ENCODE results near the gene DGCR6.
A peak's percentile ranks its signal among the peaks of the same experiment; 100 is the strongest.
"Not testable (repeated sequence)": the region's sequence is repeated elsewhere in the genome, so short reads cannot be mapped to it uniquely, and the experiment has no call there.

The DGCR6 gene

DNA sequence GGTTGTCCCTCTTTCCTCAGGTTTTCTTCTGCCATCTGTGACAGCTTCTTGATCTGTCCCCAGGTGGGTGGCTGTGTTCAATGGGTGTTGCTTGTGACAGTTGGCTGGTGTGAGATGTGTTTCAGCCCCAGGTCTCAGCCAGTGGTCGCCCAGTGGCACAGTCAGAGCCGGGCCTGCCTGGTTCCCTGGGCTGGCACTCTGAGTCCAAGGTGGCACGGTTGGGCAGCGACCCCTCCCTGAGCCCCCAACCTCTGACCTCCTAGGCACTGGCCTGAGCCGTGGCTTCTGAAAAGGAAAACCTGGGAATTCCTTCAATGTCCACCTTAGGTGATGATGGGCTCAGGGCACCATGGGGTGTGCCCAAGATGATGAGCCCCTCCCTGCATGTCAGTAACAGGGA lies 44.0 kb downstream of the DGCR6 start:
- no peak overlapping the region for H3K27ac Mint-ChIP-seq
- peaks cover 13% of the 10 kb centered on the region for H3K27me3 Mint-ChIP-seq
- no peaks in the 10 kb centered on the region for H3K36me3 Mint-ChIP-seq
- ATAC-seq (ENCODE audit: low read depth) (no peak), DNase-seq (ENCODE audit: low spot score in 2 of 2) (no peak)
- H3K4me3 Mint-ChIP-seq: no peak overlapping the region
- H3K9me3 Mint-ChIP-seq: no peaks in the 10 kb centered on the region
- no peaks in the 10 kb centered on the region for H3K4me1 Mint-ChIP-seq

DNA sequence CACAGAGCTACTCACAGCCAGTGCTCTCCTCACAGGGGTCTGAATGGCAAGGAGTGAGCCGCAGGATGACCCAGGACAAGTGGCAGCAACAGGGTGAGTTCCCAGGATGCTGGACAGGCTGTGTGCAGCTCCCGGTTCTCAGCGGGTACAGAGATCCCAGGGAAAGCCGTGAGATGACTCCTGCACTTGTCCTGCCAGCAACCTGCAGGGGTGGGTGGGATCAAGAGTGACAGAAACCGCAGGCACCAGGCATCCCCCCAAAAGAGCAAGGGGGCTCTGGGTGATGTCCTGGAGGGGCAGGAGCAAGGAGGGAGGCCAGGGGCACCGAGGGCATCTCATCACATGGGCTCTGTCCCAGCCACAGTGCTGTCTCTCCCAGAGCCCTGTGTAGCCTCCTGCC lies 45.9 kb downstream of the DGCR6 start:
- Mint-ChIP-seq H3K27ac (no peak overlapping the region), H3K27me3 (peaks cover 17% of the 10 kb centered on the region), H3K9me3 (no peaks in the 10 kb centered on the region), H3K4me1 (no peaks in the 10 kb centered on the region), H3K4me3 (no peak overlapping the region), H3K36me3 (no peaks in the 10 kb centered on the region)
- no peak for DNase-seq (ENCODE audit: low spot score in 2 of 2)
- no peak for ATAC-seq (ENCODE audit: low read depth)

DNA sequence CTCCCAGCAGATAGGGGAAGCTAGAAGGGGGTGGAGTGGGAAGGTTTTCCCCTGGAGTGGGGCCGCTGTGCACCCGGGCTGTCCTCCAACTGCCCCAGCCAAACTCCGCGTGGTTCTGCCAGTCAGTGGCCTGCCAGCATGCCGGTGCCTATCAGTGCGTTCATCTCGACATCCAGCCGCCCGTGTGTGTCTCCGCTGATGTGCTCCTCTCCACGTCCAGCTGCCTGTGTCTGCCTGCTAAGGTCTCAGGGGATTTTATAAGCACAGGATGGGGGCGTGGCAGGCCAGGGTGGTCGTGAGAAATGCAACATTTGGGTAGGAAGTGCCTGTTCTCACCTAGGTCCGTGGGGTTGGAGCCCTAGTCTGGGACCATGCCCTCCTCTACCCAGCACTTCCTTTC lies 47.0 kb downstream of the DGCR6 start:
- peaks cover 17% of the 10 kb centered on the region for H3K27me3 Mint-ChIP-seq
- not testable (repeated sequence) for H3K9me3 Mint-ChIP-seq; DNase-seq (ENCODE audit: low spot score in 2 of 2); ATAC-seq (ENCODE audit: low read depth); H3K27ac Mint-ChIP-seq; H3K36me3 Mint-ChIP-seq; H3K4me3 Mint-ChIP-seq; H3K4me1 Mint-ChIP-seq

DNA sequence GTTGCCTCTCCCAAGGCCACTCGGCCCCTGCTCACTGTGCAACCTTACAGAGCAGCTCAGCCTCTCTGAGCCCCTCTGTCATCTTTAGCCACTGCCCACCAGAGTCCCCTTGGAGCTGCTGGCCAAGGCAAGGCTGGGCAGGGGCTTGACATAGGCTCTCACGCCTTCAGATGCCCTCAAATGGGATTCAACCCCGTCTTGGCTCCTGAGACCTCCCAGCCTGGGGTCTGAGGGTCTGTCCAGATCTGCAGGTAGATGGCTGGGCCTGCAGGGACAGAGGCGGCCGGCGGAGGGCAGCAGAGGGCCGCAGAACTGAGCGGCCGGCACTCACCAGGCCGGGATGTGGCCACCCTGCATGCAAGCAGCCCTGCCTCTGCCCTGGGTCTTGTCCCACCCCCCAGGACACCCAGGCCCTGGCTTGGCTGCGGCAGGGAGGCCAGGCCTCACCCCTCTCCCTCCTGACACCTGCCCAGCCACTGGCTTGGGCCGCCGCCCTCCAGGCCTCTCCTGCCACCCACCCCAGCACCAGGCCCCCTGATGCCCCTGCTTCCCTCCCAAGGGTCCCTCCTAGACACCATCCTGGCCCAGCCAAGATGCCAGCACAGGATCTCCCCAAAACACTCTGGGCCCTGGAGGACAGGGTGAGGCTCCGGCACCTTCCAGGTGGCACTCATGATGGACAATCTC lies 48.3 kb downstream of the DGCR6 start:
- not testable (repeated sequence) for H3K4me1 Mint-ChIP-seq, H3K4me3 Mint-ChIP-seq, H3K36me3 Mint-ChIP-seq, H3K9me3 Mint-ChIP-seq, H3K27ac Mint-ChIP-seq
- H3K27me3 Mint-ChIP-seq: peaks cover 15% of the 10 kb centered on the region
- ATAC-seq (ENCODE audit: low read depth): peak; percentile 78
- peak; percentile 59 to 72 for DNase-seq (ENCODE audit: low spot score in 2 of 2)

DNA sequence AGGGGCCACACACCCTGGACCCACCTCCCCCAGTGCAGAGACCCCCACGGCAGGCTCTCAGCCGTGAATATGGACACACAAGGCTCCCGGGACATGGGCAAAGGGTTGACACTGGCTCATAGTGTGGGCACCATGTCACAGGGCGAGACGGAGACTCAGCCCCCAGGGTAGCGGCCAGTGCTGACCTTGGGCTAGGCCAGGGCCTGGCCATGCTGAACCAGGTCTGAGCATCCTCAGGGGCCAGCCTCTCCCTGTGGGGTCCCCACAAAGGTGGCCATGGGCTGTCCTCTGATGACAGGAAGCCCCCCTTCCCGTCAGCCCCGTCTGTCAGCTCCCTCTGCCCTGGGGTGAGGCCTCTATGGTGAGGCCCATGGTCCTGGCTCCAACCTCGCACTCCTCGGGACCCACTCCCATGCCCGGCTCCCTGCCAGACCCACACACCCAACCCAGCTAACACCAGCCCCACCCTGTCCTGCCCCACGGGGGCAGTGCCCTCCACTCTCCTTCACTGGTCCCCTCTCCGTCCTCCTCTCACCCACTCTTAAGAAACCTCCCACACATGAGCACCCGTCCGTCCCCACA lies 49.0 kb downstream of the DGCR6 start:
- Mint-ChIP-seq H3K9me3 (no peaks in the 10 kb centered on the region), H3K36me3 (no peaks in the 10 kb centered on the region), H3K4me1 (no peaks in the 10 kb centered on the region), H3K27me3 (peaks cover 15% of the 10 kb centered on the region), H3K4me3 (no peak overlapping the region), H3K27ac (no peak overlapping the region)
- ATAC-seq (ENCODE audit: low read depth) (no peak), DNase-seq (ENCODE audit: low spot score in 2 of 2) (no peak)

DNA sequence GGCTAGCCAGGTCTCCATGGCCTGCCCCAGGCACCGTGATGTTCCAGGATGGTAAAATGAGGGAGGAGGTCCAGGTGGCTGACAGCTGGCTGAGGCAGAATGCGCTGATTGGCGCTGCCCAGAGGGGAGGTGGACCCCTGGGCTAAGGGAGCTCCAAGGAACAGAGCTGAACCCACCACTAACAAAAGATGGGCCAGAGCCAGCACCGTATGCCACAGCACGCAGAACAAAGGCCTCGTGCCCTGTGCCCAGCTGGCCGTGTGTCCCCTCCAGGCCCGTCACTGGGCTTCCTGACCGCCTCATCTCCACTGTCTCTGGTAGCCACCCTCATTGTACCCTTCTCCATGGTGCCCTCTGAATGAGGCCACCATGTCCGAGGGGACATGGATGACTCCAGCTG lies 49.6 kb downstream of the DGCR6 start:
- H3K9me3 Mint-ChIP-seq: no peaks in the 10 kb centered on the region
- DNase-seq (ENCODE audit: low spot score in 2 of 2) (no peak), ATAC-seq (ENCODE audit: low read depth) (no peak)
- no peak overlapping the region for H3K4me3 Mint-ChIP-seq
- H3K4me1 Mint-ChIP-seq: no peaks in the 10 kb centered on the region
- peaks cover 12% of the 10 kb centered on the region for H3K27me3 Mint-ChIP-seq
- no peaks in the 10 kb centered on the region for H3K36me3 Mint-ChIP-seq
- H3K27ac Mint-ChIP-seq: no peak overlapping the region

DNA sequence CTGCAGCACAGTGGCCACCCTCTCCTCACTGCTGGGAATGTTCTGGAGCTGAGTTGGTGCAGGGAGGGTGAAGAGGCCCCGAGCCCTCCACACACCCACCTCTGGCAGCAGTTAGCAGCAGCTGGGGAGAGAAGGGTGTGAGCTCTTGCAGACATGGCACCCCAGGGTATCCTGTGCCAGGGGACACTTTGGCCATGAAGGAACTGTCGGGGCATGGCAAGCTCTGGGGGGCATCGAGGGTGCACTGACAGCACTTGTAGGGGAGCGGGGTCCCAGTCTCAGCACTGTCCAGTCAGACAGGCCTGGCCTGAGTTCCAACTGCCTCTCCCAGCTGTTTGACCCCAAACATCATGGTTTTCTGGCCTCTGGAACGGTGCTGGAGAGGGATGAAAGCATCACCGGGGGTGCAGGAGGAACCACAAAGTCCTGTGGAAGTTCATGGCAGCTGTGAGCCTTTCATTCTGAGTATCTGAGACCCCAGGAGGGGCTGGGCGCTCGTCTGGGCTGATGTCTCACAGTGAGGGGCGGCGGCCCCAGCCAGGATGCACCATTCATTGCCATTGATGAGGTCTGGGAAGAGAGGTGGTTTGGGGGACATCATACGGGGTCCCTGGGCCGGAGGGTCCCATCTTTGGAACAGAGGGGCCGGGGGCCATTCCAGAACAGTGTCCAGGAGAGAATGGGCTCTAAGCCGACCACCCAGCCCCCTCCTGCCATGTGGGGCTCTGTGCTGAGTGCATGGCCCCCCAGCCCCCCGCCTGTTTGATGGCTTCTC lies 50.2 kb downstream of the DGCR6 start:
- H3K4me3 Mint-ChIP-seq; H3K9me3 Mint-ChIP-seq; H3K36me3 Mint-ChIP-seq; ATAC-seq (ENCODE audit: low read depth); H3K4me1 Mint-ChIP-seq; DNase-seq (ENCODE audit: low spot score in 2 of 2); H3K27ac Mint-ChIP-seq: not testable (repeated sequence)
- peaks cover 11% of the 10 kb centered on the region for H3K27me3 Mint-ChIP-seq

DNA sequence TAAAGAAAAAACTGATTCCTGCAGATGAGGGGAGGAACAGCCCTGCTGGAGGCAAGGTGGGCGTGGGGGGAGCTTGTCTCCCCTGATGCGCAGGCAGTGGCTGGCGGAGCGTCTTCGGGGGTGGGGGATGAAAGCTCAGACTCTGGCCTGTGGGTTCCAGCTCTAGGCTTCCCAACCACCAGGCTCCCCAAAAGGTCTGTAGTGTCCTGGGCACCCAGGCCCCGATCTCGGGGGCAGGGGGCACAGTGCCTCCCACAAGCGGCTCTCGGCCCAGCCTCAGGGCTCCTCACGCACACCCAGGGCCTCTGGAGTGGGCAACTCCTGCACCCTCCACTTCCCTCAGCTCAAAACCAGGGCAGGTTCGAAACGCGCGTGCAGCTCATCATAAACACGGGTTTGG lies 50.8 kb downstream of the DGCR6 start:
- DNase-seq (ENCODE audit: low spot score in 2 of 2); H3K36me3 Mint-ChIP-seq; H3K4me1 Mint-ChIP-seq; H3K27ac Mint-ChIP-seq; H3K4me3 Mint-ChIP-seq; ATAC-seq (ENCODE audit: low read depth); H3K9me3 Mint-ChIP-seq: not testable (repeated sequence)
- H3K27me3 Mint-ChIP-seq: peaks cover 10% of the 10 kb centered on the region

DNA sequence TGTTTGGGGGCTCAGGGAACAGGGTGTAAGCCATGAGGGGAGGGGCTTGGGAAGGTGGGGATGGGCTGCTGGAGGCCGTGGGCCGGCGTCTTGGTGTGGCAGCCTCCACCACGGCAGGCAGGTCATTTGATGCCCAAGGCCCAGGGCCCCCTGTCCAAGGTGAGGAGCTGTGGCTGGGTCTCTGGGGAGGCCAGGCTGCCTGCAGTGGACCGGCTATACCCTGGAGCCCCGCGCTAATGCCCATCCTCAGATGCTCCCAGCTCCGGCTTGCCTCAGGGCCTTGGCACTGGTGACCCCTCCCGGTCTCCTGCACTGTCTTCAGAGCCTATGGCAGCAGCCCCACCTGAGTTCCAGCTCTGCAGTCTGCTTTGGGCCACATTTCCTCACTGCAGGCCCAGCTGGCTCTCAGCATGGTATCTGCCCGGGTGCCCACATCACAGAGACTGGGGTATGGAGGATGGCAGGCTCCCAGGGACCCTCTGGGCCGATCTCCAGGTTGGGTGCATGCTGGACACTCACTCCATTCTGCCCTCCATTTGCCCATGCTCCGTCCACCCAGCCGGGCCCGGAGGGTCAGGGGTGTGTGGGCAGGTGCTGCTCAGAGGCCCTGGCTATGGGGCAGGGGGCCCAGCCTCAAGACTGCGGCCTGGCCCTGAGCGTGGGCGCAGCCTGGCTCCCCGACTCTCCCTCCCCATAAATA lies 51.7 kb downstream of the DGCR6 start:
- H3K4me1 Mint-ChIP-seq; H3K27ac Mint-ChIP-seq; ATAC-seq (ENCODE audit: low read depth); H3K4me3 Mint-ChIP-seq; H3K36me3 Mint-ChIP-seq; DNase-seq (ENCODE audit: low spot score in 2 of 2); H3K9me3 Mint-ChIP-seq: not testable (repeated sequence)
- peaks cover 10% of the 10 kb centered on the region for H3K27me3 Mint-ChIP-seq

DNA sequence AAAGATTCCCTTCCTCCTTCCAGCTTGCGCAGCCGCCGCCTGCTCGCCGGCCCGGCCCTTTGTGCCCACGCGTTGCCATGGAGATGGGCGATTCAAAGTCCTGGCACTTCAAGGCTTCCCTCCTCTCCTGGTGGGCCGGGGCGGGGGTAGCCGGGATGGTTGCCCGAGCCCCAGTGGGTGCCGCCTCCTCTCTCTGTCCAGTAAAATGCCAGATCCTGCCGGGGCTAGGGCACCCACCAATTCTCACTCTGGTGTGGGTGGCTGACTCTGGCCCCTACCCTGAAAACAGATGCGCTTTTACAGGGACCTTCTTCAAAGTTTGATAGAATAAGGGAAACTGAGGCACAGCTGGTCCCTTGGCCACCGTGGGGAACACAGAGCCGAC lies 52.2 kb downstream of the DGCR6 start:
- not testable (repeated sequence) for H3K4me3 Mint-ChIP-seq; H3K4me1 Mint-ChIP-seq; ATAC-seq (ENCODE audit: low read depth); H3K9me3 Mint-ChIP-seq; DNase-seq (ENCODE audit: low spot score in 2 of 2); H3K36me3 Mint-ChIP-seq; H3K27ac Mint-ChIP-seq
- H3K27me3 Mint-ChIP-seq: peaks cover 10% of the 10 kb centered on the region

DNA sequence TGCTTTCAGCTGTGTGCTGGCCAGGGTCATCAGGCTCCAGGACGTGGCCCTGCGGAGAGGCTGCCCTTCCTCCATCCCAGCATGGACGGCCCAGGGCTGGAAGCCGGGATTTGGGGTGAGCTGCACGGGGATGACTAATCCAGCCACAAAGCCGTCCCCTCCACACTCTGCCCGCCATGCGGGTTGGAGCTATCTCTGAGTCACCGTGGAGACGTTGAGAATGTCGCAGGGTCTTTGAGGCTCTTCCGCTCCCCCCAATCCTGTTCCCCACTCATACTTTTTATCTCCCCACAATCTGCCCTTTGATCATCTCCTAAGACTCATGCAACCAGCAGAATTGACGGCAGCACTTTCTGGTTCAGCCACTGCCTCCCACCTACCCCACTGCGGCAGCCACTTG lies 52.6 kb downstream of the DGCR6 start:
- H3K36me3 Mint-ChIP-seq; DNase-seq (ENCODE audit: low spot score in 2 of 2); ATAC-seq (ENCODE audit: low read depth); H3K4me3 Mint-ChIP-seq; H3K9me3 Mint-ChIP-seq; H3K4me1 Mint-ChIP-seq; H3K27ac Mint-ChIP-seq; H3K27me3 Mint-ChIP-seq: not testable (repeated sequence)

DNA sequence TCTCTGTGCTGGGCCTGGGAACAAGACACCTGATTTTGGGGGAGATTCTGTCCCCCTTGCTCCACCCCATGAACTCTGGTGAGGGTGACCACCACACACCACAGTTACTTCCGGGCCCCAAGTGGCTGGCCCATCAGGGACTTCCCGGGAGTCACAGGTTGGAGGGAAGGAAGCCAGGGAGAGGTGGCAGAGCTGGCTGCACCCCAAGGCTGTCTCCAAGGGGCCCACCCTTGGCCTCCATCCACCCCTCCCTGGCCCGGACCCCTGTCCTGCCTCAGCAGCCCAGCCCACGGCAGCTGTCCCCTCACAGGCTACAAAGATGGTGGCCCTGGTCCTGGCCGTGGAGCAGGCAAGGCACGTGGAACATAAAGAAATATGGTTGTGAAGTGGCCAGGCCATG lies 53.1 kb downstream of the DGCR6 start:
- not testable (repeated sequence) for H3K4me3 Mint-ChIP-seq; H3K27ac Mint-ChIP-seq; ATAC-seq (ENCODE audit: low read depth); DNase-seq (ENCODE audit: low spot score in 2 of 2); H3K9me3 Mint-ChIP-seq; H3K27me3 Mint-ChIP-seq; H3K36me3 Mint-ChIP-seq; H3K4me1 Mint-ChIP-seq

DNA sequence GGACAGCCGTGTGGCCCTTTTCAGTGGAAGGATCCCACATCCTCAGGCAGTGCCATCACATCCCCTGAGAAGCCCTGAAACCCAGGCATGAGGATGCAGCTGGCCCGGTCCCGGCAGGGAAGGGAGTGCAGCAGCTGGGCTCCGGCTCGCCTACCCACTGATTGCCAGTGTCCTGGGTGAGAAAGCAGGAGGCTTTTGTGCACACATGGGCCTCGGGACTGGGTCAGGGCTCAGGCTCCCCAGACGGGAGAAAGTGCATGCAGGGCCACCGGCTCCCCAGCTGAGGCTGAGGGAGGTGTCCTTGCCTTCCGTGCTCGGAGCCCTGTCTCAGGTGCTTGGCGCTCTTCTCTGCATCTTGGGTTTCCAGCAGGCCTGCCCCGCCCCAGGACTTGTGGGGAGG lies 53.6 kb downstream of the DGCR6 start:
- not testable (repeated sequence) for H3K27me3 Mint-ChIP-seq; H3K4me3 Mint-ChIP-seq; ATAC-seq (ENCODE audit: low read depth); H3K4me1 Mint-ChIP-seq; H3K36me3 Mint-ChIP-seq; DNase-seq (ENCODE audit: low spot score in 2 of 2); H3K27ac Mint-ChIP-seq; H3K9me3 Mint-ChIP-seq

DNA sequence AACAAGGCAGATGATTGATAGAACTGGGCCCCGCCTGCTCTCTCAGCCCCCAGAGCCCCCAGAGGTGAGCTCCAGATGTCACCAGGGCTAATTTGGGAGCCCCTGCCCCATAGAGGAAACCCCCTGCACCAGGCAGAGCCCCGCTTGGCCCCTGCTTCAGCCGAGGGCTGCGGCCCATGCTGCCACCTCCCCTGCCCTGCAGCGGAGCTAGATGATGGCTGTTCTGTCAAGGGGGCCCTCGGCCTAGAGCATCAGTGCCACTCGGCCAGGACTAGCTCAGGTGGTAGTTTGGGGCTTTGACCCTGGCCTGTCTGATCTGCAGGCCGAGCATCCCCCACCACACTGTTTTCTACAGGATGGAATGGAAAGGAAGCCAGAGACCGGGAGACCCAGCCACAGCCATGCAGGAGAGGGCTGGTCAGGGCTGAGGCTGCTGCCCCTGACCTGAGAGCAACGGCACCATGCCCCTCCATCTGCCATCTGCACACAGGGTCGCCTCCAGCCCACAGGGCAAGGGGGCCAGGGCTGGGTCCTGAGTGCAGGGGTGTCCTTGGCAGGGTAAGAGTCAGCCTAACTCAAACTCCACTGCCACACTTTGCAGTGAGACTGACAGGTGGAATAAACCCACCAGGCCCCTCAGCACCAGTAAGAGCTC lies 54.2 kb downstream of the DGCR6 start:
- H3K36me3 Mint-ChIP-seq; H3K9me3 Mint-ChIP-seq; H3K4me1 Mint-ChIP-seq; H3K27me3 Mint-ChIP-seq; DNase-seq (ENCODE audit: low spot score in 2 of 2); H3K27ac Mint-ChIP-seq; ATAC-seq (ENCODE audit: low read depth); H3K4me3 Mint-ChIP-seq: not testable (repeated sequence)
